K562 (cell line): ENCODE data around the gene CCDC60. TPM values are rescaled to one million over a fixed set of nuclear protein-coding genes. Genes with fewer than 3 reads are reported as not detected.

Source experiments
- CAMTA2 ChIP-seq: fragments of 250-450 bp; sonication (Bioruptor Pico); conservative IDR thresholded peaks from 2 replicates; pipeline ENCODE4 v1.5.1; 2022
- CGGBP1 ChIP-seq: fragments of 250-450 bp; sonication (Bioruptor Pico); IDR thresholded peaks from 2 replicates; pipeline ENCODE4 v1.9.0; 2021; ENCODE audit warnings: mild to moderate bottlenecking
- CHD2 ChIP-seq: IDR thresholded peaks from 2 replicates; pipeline ENCODE4 v1.6.1; 2011; ENCODE audit warnings: low read depth, low read length
- L3MBTL2 ChIP-seq: fragments of 450-650 bp; IDR thresholded peaks from 2 replicates; pipeline ENCODE4 v1.6.1; 2016; ENCODE audit warnings: mild to moderate bottlenecking, moderate library complexity
- MAZ ChIP-seq, 2 experiments: fragments of 450-650 bp in 1 of 2; sonication (generic) in 1 of 2; formaldehyde crosslinking; IDR thresholded peaks in 1 of 2; conservative IDR thresholded peaks in 1 of 2; 2 replicates each; pipeline versions ENCODE4 v1.4.0 to v1.5.0; 2020; ENCODE audit warnings: mild to moderate bottlenecking in 1 of 2, missing genetic modification reagents in 1 of 2
- MCM3 ChIP-seq: fragments of 450-650 bp; IDR thresholded peaks from 2 replicates; pipeline ENCODE4 v1.6.1; 2016
- RAD21 ChIP-seq, 2 experiments: fragments of 250-450 bp in 1 of 2; fragments of 450-650 bp in 1 of 2; sonication (Bioruptor Pico) in 1 of 2; formaldehyde crosslinking in 1 of 2; IDR thresholded peaks in 1 of 2; conservative IDR thresholded peaks in 1 of 2; 2 replicates each; pipeline versions ENCODE4 v1.4.0 to v1.8.0; 2020 to 2022; ENCODE audit warnings: mild to moderate bottlenecking in 2 of 2, moderate library complexity in 1 of 2
- REST ChIP-seq, 2 experiments: fragments of 450-650 bp; formaldehyde crosslinking in 1 of 2; IDR thresholded peaks; 2 replicates each; pipeline versions ENCODE4 v1.4.0 to v1.6.1; 2014 to 2020; ENCODE audit warnings: mild to moderate bottlenecking in 2 of 2, borderline replicate concordance in 1 of 2, low read depth in 1 of 2
- RHOXF2B ChIP-seq: fragments of 250-450 bp; sonication (Bioruptor Pico); conservative IDR thresholded peaks from 2 replicates; pipeline ENCODE4 v1.5.1; 2021
- SMC3 ChIP-seq: conservative IDR thresholded peaks from 2 replicates; pipeline ENCODE4 v1.6.1; 2011; ENCODE audit warnings: low read depth, low read length, improper control_type of control experiment; ENCODE audit not compliant: insufficient read depth
- ZBTB1 ChIP-seq: sonication (generic); formaldehyde crosslinking; IDR thresholded peaks from 2 replicates; pipeline ENCODE4 v1.8.1; 2023; ENCODE audit warnings: missing genetic modification reagents, low read depth, mild to moderate bottlenecking, borderline replicate concordance
- ZBTB26 ChIP-seq: fragments of 450-650 bp; formaldehyde crosslinking; IDR thresholded peaks from 2 replicates; pipeline ENCODE4 v1.4.0; 2022; ENCODE audit warnings: missing genetic modification characterization
- ZNF12 ChIP-seq: sonication (generic); formaldehyde crosslinking; IDR thresholded peaks from 2 replicates; pipeline ENCODE4 v1.4.0; 2020; ENCODE audit warnings: mild to moderate bottlenecking, missing genetic modification reagents
- ZNF124 ChIP-seq: sonication (generic); formaldehyde crosslinking; IDR thresholded peaks from 2 replicates; pipeline ENCODE4 v1.8.1; 2022; ENCODE audit warnings: missing genetic modification reagents
- ZNF695 ChIP-seq: fragments of 450-650 bp; formaldehyde crosslinking; IDR thresholded peaks from 2 replicates; pipeline ENCODE4 v1.4.0; 2020; ENCODE audit warnings: mild to moderate bottlenecking, moderate library complexity
- ZNF830 ChIP-seq: fragments of 250-450 bp; sonication (Bioruptor Pico); IDR thresholded peaks from 2 replicates; pipeline ENCODE4 v1.5.0; 2021; ENCODE audit warnings: mild to moderate bottlenecking
- polyA plus RNA-seq, 8 experiments: library from polyadenylated mRNA; depleted of rRNA in 4 of 8; stranded (reverse) in 5 of 8; unstranded in 3 of 8; fragments of >200 nt; fragmentation: Nextera tagmentation in 2 of 8; fragmentation: Illumina TruSeq in 1 of 8; extraction: Ambion mirVana in 2 of 8; extraction: Trizol in 1 of 8; gene quantifications; 2 replicates each; pipeline versions ENCODE4 v1.2.1 to v1.2.3, GENCODE V29; 2011 to 2014; ENCODE audit warnings: inconsistent platforms in 1 of 8, missing spikeins in 1 of 8
- total RNA-seq, 7 experiments: library from RNA; depleted of rRNA in 6 of 7; stranded (reverse); fragments of >200 nt in 6 of 7; fragmentation: Illumina TruSeq in 2 of 7; extraction: Trizol in 2 of 7; gene quantifications; 2 replicates each; pipeline versions ENCODE4 v1.2.1 to v1.2.3, GENCODE V29; 2011 to 2021; ENCODE audit warnings: low replicate concordance in 1 of 7

CCDC60 gene
- total and polyA plus RNA-seq, 9 of the 15 experiments (the other 6 are each of a cell fraction or from before 2014, with no cell fraction given), result not detected

- TF ChIP-seq ZBTB1 (CRISPR knock-in tag) (no peak), L3MBTL2 (no peak), MCM3 (no peak), CAMTA2 (CRISPR knock-in tag) (no peak), RHOXF2B (CRISPR knock-in tag) (no peak), ZNF830 (CRISPR knock-in tag) (no peak), ZNF695 (CRISPR knock-in tag) (no peak), ZNF12 (CRISPR knock-in tag) (no peak), CGGBP1 (CRISPR knock-in tag) (no peak), MAZ (CRISPR knock-in tag; conservative IDR thresholded peaks at IDR 0.05 in 1 of 2, IDR thresholded peaks at IDR 0.05 in 1 of 2) (no peak), RAD21 (CRISPR knock-in tag; conservative IDR thresholded peaks at IDR 0.05 in 1 of 2, IDR thresholded peaks at IDR 0.05 in 1 of 2) (peak; percentile 51 to 77), ZNF124 (CRISPR knock-in tag) (no peak), ZBTB26 (CRISPR knock-in tag) (no peak), CHD2 (no peak), REST (IDR thresholded peaks at IDR 0.05; ENCODE audit: borderline replicate concordance) (peak; percentile 68; the same call in 1 of the 2 replicates), REST (CRISPR knock-in tag; IDR thresholded peaks at IDR 0.05; ENCODE audit: low read depth) (no peak), SMC3 (peak; percentile 72)
Observed at GRCh38 chr12:119412811-119413794, 78.6 kb downstream of the CCDC60 start (continued).
